Stimulated activated CD8-positive, alpha-beta memory T cell treated with anti-CD3 and anti-CD28 coated beads, Interleukin-12 subunit alpha, Interleukin-12 subunit beta, amount 100 ng/mL, for 4 hours (primary cell): ENCODE data around the gene SLC13A3.

Experiments used
- DNase-seq: peaks from one replicate; pipeline ENCODE4 v3.0.0-alpha.2; 2020; ENCODE audit warnings: low read depth

Gene SLC13A3

DNA sequence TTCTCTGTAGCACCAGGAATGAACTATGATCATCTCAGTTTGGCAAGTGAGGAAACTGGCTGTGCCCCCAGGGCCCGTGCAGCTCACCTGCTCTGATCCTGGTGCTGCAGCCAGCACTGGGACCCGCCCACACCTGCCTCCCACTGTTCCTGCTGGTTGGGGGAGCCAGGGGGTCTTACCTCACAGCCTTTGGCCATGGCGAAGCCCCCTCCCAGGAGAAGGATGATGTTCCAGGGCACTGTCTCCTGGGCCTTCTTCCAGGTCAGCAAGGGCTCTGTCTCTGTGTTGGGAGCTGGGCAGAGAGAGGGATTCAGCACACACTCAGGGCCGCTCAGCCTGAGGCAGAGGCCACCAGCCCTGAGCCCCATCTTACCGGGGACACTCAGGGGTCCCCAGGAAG is 75.9 kb downstream of the SLC13A3 start:
- no peak for DNase-seq

DNA sequence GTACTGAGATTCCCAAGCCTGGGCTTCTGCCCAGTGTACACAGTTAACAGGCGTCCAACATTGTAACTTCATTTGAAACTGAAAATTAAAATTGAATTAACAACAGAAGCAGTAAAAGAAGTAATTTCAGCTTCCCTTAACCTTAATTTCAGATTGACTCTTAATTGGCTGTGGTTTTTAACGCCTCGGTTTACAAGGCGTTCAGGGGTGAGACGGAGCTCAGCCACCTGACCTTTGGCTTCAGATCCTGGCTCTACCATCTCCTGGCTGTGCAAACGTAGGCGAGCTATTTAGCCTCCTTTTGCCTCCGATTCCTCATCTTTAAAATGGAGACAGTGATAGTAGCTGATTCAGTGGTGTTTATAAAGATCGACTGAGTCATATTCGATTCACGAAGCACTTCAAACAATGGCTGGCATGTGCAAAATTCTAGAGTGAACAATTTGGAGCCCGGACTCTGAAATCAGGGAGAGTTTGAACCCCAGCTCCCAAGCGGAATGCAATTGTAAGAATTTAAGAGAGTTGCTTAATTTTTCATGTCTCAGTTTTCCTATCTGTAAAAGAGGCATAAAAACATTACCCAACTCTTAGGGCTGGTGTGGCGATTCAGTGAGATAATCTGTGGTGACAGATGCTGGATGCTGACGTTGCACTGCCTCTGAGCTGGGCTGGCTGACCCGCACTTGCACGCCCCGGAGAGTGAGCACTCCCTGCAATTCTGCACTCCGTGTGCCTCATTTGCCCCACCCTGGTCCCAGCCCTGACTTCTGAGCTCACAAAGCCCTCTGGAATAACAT is 77.3 kb downstream of the SLC13A3 start:
- DNase-seq: no peak

- DNase-seq: no peak
Observed at GRCh38 chr20:46573234-46573633, 78.0 kb downstream of the SLC13A3 start.

DNA sequence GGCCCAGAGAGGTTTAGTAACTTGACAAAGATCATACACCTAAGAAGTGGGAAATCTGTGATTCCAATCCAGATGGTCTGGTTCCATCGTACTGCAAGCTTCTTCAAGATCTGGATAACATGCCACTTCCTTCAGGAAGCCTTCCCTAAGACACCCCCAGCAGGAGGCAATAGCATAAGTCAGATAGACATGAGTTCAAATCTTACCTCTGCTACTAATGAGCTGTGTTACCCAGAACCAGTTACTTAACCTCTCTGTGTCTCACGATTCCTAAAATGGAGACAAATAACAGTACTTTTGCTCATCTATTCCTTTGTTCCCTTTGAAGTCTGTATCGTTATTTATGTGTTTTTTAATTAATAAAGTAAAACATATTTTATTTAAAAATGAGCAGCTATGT is 78.5 kb downstream of the SLC13A3 start:
- no peak for DNase-seq

DNA sequence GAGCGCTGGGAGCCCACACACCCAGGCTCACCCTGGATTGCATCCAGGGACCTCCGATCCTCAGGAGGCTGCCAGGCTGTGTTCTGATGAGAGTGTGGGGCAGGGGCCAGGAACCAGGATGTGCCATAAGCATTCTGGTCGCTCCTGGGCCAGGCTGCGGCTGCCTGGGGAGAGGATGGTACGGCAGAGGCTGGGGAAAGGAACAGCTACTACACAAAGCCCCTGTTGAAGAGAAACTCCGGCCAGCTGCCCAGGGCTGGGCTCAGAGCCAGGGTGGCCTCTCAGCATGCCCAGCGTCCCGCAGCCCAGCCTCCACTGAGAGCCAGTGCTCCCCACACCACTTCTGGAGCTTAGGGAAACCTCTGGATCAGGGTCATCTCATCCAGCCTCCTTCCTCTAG is 79.1 kb downstream of the SLC13A3 start:
- DNase-seq: no peak

- DNase-seq: no peak
Observed at GRCh38 chr20:46571418-46571817, 79.8 kb downstream of the SLC13A3 start.

GRCh38 chr20:46570956-46571355 is 80.3 kb downstream of the SLC13A3 start:
- DNase-seq: no peak

GRCh38 chr20:46569961-46570360 is 81.3 kb downstream of the SLC13A3 start:
- DNase-seq: no peak

DNA sequence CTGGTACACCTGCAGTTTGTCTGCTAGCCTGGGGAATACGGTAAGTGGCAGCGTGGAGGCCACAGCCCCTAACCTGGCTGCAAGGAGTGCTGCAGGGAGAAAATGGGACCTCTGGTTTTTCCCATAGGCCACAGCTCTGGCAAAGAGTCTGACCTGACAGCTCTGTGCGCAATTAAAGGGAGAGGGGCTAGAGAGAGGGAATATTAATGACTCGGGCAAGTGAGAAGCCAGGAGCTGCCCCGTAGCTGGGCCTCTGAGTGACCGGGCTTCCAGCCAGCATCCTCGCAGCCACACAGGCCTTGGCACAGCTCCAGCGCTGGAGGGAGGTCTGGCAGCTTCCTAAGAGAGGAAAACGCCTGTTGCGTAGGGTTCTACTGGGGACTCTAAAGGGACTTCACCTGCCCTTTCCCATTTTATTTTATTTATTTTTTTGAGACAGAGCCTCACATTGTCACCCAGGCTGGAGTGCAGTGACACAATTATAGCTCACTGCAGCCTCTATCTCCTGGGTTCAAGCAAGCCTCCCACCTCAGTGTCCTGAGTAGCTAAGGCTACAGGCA is 82.6 kb downstream of the SLC13A3 start:
- no peak for DNase-seq

DNA sequence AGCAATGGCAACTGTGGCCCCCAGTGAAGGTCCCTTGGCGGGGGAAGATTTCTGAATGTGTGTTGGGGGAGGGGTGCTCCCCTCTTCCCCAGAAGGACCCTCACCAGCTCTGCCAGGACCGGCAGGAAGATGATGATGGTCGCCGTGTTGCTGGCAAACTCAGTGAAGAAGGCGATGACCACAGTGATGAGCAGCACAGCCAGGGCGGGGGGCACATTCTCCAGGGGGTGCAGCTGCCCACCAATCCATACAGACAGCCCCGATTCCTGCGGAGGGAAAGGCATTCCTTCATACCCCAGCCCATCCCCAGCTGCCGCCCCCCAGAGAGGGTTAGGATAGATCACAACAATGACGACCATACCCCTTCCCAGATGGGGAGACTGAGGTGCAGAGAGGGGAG is 85.1 kb downstream of the SLC13A3 start:
- no peak for DNase-seq

DNA sequence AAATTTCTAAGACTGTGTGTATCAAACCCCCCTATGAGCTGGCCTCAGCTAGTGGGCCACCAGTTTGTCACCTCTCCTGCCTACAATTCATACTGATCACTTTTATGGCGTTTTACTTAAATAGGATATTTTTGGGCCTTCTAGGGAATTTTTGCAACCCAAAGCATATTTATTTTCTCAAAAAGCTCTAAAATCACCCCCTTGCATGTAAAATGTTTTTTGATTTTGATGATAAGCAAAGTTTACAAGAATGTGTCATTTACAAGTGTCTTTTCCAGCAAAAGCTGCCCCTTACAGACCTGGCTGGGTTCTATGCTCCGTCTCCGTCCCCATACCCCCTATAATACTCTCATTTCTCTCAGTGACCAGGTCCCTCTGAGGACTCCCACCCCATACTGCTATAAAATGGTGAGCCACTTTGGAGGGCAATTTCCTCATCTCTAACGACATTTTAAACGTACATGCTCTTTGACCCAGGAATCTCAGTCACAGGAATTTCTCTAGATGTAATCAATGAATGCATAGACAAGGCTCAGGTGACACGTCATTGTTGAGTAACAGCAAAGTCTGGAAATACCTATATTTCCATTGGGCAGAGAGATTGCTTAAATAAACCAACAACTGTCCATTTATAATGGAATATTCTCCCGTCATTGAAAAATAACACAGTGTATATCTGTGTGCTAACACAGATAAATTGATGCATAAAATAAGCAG is 86.9 kb downstream of the SLC13A3 start:
- DNase-seq: no peak

GRCh38 chr20:46563860-46564221 is 87.4 kb downstream of the SLC13A3 start:
- no peak for DNase-seq

GRCh38 chr20:46563170-46563859 is 87.9 kb downstream of the SLC13A3 start:
- no peak for DNase-seq

DNA sequence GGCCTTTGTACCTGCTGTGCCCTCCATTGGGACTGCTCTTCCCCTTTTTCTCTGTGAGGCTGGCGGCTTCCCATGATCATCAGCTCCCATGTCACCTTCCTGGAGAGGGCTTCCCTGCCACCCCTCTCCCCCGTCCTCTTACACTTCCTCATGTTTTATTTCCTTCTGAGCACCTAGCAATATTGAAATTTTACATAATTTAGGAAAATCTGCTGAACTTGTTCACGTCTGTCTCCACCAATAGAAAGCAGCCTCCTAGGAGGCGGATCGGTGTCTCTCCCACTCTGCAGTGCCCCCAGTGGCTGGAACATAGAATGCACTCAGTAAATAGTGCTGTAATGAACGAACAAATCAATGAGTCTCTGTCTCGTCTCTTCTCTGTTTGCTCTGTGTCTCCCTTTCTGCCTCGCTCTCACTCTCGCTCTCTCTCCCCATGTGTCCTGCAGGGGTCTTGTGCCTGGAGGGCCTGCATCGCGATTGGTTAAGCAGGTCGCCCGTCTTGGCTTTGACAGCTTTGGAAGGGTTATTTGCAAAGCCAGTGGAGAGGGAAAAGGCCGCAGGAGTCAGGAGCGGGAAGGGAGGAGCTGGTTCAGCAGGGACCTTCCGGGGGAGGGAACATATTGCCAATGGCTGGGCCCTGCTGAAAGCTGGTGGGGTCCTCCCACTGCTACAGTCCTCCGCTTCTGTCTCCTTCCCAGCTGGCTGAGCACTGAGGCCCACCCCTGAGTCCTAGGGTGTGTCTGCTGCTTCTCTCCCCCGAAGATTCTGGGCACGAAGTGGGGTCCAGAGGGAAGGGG is 88.7 kb downstream of the SLC13A3 start:
- peak; percentile 19 for DNase-seq

DNA sequence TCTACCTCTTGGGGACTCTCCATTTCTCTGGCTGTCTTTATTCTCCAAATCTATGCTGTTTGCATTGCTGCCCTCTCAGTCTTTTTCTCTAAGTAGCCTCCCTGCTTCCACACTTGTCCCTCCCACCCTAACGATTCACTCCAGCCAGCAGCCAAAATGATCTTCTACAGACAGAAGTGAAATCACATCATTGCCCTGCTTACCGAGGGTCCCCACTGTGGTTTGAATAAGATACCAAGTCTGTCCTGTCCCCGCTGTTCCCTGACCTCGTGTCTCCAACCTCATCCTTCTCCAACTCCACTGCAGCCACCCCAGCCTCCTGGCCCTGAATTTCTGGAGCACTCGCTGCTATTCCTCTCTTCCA is 89.3 kb downstream of the SLC13A3 start:
- no peak for DNase-seq

DNA sequence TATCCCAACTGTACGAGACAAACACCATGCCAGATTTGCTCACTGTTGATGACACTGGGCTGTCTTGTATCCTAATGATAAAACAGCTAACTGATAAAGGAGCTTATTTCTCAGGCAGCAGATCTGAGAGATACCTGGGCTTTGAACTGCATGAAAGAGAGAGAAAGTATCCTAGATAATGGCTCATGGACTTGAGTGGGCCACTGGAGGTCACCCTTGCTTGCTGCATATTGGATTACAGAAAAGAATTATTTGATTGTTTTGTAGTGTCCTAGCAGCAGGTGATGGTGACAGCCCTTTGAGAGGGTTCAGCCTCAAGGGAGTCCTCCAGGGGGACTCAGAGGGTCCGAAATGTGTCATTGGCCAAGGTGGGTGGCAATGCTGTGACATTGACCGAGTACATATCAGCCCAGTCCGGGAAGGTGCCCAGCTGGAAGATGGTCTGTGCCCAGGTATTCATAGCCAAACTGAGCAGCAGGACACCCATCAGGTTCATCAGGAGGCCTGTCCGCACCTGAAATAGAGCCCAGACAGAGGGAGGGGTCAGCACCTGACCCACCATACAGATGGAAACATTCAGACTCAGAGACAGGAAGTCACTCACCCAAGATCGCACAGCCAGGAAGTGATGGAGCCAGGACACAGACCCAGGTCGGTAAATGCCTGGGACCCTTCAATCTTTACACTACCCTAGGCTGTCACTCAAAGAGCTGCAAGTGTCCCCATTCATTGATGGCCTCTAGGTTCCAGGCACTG is 91.4 kb downstream of the SLC13A3 start:
- no peak for DNase-seq

GRCh38 chr20:46559001-46559400 is 92.3 kb downstream of the SLC13A3 start:
- no peak for DNase-seq

DNA sequence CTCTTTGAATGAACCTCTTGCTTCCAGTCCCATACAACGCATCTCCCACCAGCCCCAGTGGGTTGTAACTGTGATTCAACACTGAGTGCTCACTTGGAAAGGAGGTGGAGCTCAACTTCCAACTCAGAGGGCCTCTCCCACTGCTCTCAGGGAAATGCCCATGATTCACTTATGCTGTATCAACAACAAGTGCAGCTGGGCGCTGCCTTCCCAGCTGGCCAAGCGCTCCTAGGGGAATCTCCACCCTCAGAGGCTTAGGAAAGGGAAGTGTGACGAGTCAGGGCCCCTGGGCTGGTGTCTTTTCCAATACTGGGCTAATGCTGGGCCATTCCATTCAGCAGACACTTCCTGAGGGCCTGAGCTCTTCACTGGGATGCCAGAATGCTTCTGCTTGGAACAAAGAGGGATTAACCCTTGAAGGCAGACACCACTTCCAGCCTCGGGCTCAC is 92.7 kb downstream of the SLC13A3 start:
- no peak for DNase-seq

GRCh38 chr20:46557231-46557956 is 93.9 kb downstream of the SLC13A3 start:
- no peak for DNase-seq

- no peak for DNase-seq
Observed at GRCh38 chr20:46555370-46555956, 95.8 kb downstream of the SLC13A3 start.
